GM12878 (cell line): ENCODE data around the gene ST6GALNAC3. TPM values are rescaled to one million over a fixed set of nuclear protein-coding genes. Genes with fewer than 3 reads are reported as not detected.
A peak's percentile ranks its signal among the peaks of the same experiment; 100 is the strongest.

Experiments used
- BCL11A ChIP-seq: IDR thresholded peaks from 2 replicates; pipeline ENCODE4 v1.6.1; 2011; ENCODE audit warnings: low read depth, low read length
- BHLHE40 ChIP-seq, 2 experiments: fragments of 450-650 bp in 1 of 2; IDR thresholded peaks; 2 replicates each; pipeline ENCODE4 v1.6.1; 2011 to 2017; ENCODE audit warnings: low read depth in 2 of 2, borderline replicate concordance in 1 of 2, improper control_type of control experiment in 1 of 2, low read length in 1 of 2, mild to moderate bottlenecking in 1 of 2
- CBX3 ChIP-seq: fragments of 200-600 bp; sonication (generic); IDR thresholded peaks from 2 replicates; pipeline ENCODE4 v1.6.1; 2016; ENCODE audit warnings: low read depth, borderline replicate concordance
- CHD4 ChIP-seq: fragments of 200-600 bp; sonication (generic); IDR thresholded peaks from 2 replicates; pipeline ENCODE4 v1.6.1; 2016; ENCODE audit warnings: mild to moderate bottlenecking
- CREM ChIP-seq: IDR thresholded peaks from 2 replicates; pipeline ENCODE4 v1.6.1; 2014; ENCODE audit warnings: antibody characterized with exemption, low read depth
- EP300 ChIP-seq, 2 experiments: fragments of 150-350 bp in 1 of 2; IDR thresholded peaks; 2 replicates each; pipeline ENCODE4 v1.6.1; 2011 to 2012; ENCODE audit warnings: low read depth in 2 of 2, low read length in 2 of 2, borderline replicate concordance in 1 of 2, improper control_type of control experiment in 1 of 2, inconsistent platforms in 1 of 2; ENCODE audit not compliant: control insufficient read depth in 1 of 2
- EZH2 ChIP-seq: IDR thresholded peaks from 2 replicates; pipeline ENCODE4 v1.6.1; 2012; ENCODE audit warnings: low read depth, mild to moderate bottlenecking, control low read depth, inconsistent platforms, low read length, borderline replicate concordance; ENCODE audit not compliant: control insufficient read depth
- HDGF ChIP-seq: fragments of 450-650 bp; IDR thresholded peaks from 2 replicates; pipeline ENCODE4 v1.6.1; 2016; ENCODE audit warnings: antibody characterized with exemption
- MTA2 ChIP-seq: fragments of 450-650 bp; IDR thresholded peaks from 2 replicates; pipeline ENCODE4 v1.6.1; 2016; ENCODE audit warnings: low read depth, mild to moderate bottlenecking, moderate library complexity
- MTA3 ChIP-seq: IDR thresholded peaks from 2 replicates; pipeline ENCODE4 v1.6.1; 2012; ENCODE audit warnings: low read length, inconsistent platforms, borderline replicate concordance
- MYC ChIP-seq: IDR thresholded peaks from 2 replicates; pipeline ENCODE4 v1.6.1; 2011; ENCODE audit warnings: mild to moderate bottlenecking, low read length, moderate library complexity, inconsistent platforms; ENCODE audit not compliant: insufficient read depth, insufficient replicate concordance, insufficient read length, severe bottlenecking
- RAD21 ChIP-seq: IDR thresholded peaks from 2 replicates; pipeline ENCODE4 v1.6.1; 2011; ENCODE audit warnings: mild to moderate bottlenecking, low read depth, low read length, moderate library complexity; ENCODE audit not compliant: insufficient read depth
- SMC3 ChIP-seq: IDR thresholded peaks from 2 replicates; pipeline ENCODE4 v1.6.1; 2011; ENCODE audit warnings: low read length, improper control_type of control experiment, borderline replicate concordance
- YBX1 ChIP-seq: fragments of 450-650 bp; IDR thresholded peaks from 2 replicates; pipeline ENCODE4 v1.6.1; 2016; ENCODE audit warnings: antibody characterized with exemption
- YY1 ChIP-seq: IDR thresholded peaks from 2 replicates; pipeline ENCODE4 v1.6.1; 2011; ENCODE audit warnings: low read depth, mild to moderate bottlenecking, low read length
- ZNF622 ChIP-seq: fragments of 450-650 bp; IDR thresholded peaks from 2 replicates; pipeline ENCODE4 v1.6.1; 2017; ENCODE audit warnings: mild to moderate bottlenecking, inconsistent platforms
- polyA plus RNA-seq, 11 experiments: library from polyadenylated mRNA; depleted of rRNA in 4 of 11; unstranded in 6 of 11; stranded (reverse) in 5 of 11; fragments of >200 nt; fragmentation: Nextera tagmentation in 4 of 11; fragmentation: Illumina TruSeq in 1 of 11; extraction: Ambion mirVana in 4 of 11; extraction: Trizol in 1 of 11; gene quantifications; 1 replicate in 1 of 11; 2 replicates in 10 of 11; pipeline versions ENCODE4 v1.2.1 to v1.2.3, GENCODE V29; 2011 to 2016; ENCODE audit warnings: inconsistent platforms in 2 of 11, missing spikeins in 2 of 11, low read depth in 1 of 11
- total RNA-seq, 4 experiments: library from RNA; depleted of rRNA in 3 of 4; stranded (reverse); fragments of >200 nt in 3 of 4; fragmentation: Illumina TruSeq in 1 of 4; extraction: Trizol in 1 of 4; gene quantifications; 2 replicates each; pipeline versions ENCODE4 v1.2.1 to v1.2.3, GENCODE V29; 2013 to 2021
- TF ChIP-seq, protein P1 (sequence below): fragments of 450-650 bp; formaldehyde crosslinking; IDR thresholded peaks from 2 replicates; pipeline ENCODE4 v1.4.0; 2020; ENCODE audit warnings: mild to moderate bottlenecking, moderate library complexity
- TF ChIP-seq, protein P2 (sequence below): fragments of 450-650 bp; IDR thresholded peaks from 2 replicates; pipeline ENCODE4 v1.6.1; 2017; ENCODE audit warnings: borderline replicate concordance
- TF ChIP-seq, protein P3 (sequence below): IDR thresholded peaks from 2 replicates; pipeline ENCODE4 v1.6.1; 2012; ENCODE audit warnings: low read depth, low read length, improper control_type of control experiment
- TF ChIP-seq, protein P4 (sequence below): fragments of 450-650 bp; IDR thresholded peaks from 2 replicates; pipeline ENCODE4 v1.6.1; 2017; ENCODE audit warnings: mild to moderate bottlenecking, moderate library complexity

Gene ST6GALNAC3
- total and polyA plus RNA-seq, 10 of the 15 experiments (the other 5 are each of a cell fraction or from before 2014, with no cell fraction given) = 0.04 to 0.68 (median 0.18) TPM; not detected in 3

DNA sequence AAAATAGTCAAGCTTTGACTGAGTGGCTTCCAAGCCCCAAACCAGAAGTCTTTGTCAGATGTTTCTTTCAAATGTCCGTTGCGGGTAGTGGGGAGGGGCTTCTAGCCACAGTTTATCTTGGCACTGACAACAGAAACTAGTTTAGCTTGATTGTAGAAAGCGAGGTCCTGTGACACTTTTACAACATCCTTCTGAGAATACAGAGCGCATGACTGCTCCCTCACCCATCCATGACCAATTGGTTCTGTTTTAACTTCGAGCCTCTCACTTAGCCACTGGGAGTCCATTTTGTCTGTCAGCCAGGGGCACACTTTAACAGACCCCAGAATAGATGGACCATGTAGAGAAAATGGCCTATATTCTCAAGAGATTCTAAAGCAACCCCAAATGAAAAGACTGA lies 593.5 kb downstream of the ST6GALNAC3 start (continued):
- TF ChIP-seq HDGF (no peak), MYC (no peak), YY1 (peak; percentile 72), CHD4 (no peak), MTA2 (peak; percentile 64; the same call in 1 of the 2 replicates), EP300 (IDR thresholded peaks at IDR 0.05; ENCODE audit: borderline replicate concordance in 1 of 2, control insufficient read depth in 1 of 2, low read depth in 2 of 2, low read length in 2 of 2) (peak; percentile 27 to 33; a peak in 2 of 4 replicates), RAD21 (no peak), BCL11A (peak; percentile 36; the same call in 1 of the 2 replicates), BHLHE40 (IDR thresholded peaks at IDR 0.05; ENCODE audit: borderline replicate concordance in 1 of 2, low read depth in 2 of 2, low read length in 1 of 2) (peak in 1 of 2 experiments; percentile 57; a peak in 1 of 4 replicates), YBX1 (no peak), SMC3 (no peak), CBX3 (no peak), ZNF622 (no peak), CREM (no peak), EZH2 (no peak), MTA3 (no peak)
- TF ChIP-seq, protein P1, sequence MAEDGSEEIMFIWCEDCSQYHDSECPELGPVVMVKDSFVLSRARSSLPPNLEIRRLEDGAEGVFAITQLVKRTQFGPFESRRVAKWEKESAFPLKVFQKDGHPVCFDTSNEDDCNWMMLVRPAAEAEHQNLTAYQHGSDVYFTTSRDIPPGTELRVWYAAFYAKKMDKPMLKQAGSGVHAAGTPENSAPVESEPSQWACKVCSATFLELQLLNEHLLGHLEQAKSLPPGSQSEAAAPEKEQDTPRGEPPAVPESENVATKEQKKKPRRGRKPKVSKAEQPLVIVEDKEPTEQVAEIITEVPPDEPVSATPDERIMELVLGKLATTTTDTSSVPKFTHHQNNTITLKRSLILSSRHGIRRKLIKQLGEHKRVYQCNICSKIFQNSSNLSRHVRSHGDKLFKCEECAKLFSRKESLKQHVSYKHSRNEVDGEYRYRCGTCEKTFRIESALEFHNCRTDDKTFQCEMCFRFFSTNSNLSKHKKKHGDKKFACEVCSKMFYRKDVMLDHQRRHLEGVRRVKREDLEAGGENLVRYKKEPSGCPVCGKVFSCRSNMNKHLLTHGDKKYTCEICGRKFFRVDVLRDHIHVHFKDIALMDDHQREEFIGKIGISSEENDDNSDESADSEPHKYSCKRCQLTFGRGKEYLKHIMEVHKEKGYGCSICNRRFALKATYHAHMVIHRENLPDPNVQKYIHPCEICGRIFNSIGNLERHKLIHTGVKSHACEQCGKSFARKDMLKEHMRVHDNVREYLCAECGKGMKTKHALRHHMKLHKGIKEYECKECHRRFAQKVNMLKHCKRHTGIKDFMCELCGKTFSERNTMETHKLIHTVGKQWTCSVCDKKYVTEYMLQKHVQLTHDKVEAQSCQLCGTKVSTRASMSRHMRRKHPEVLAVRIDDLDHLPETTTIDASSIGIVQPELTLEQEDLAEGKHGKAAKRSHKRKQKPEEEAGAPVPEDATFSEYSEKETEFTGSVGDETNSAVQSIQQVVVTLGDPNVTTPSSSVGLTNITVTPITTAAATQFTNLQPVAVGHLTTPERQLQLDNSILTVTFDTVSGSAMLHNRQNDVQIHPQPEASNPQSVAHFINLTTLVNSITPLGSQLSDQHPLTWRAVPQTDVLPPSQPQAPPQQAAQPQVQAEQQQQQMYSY (CRISPR knock-in tag) = no peak
- TF ChIP-seq, protein P2, sequence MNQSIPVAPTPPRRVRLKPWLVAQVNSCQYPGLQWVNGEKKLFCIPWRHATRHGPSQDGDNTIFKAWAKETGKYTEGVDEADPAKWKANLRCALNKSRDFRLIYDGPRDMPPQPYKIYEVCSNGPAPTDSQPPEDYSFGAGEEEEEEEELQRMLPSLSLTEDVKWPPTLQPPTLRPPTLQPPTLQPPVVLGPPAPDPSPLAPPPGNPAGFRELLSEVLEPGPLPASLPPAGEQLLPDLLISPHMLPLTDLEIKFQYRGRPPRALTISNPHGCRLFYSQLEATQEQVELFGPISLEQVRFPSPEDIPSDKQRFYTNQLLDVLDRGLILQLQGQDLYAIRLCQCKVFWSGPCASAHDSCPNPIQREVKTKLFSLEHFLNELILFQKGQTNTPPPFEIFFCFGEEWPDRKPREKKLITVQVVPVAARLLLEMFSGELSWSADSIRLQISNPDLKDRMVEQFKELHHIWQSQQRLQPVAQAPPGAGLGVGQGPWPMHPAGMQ = no peak
- TF ChIP-seq, protein P3, sequence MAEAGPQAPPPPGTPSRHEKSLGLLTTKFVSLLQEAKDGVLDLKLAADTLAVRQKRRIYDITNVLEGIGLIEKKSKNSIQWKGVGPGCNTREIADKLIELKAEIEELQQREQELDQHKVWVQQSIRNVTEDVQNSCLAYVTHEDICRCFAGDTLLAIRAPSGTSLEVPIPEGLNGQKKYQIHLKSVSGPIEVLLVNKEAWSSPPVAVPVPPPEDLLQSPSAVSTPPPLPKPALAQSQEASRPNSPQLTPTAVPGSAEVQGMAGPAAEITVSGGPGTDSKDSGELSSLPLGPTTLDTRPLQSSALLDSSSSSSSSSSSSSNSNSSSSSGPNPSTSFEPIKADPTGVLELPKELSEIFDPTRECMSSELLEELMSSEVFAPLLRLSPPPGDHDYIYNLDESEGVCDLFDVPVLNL = no peak
- TF ChIP-seq, protein P4, sequence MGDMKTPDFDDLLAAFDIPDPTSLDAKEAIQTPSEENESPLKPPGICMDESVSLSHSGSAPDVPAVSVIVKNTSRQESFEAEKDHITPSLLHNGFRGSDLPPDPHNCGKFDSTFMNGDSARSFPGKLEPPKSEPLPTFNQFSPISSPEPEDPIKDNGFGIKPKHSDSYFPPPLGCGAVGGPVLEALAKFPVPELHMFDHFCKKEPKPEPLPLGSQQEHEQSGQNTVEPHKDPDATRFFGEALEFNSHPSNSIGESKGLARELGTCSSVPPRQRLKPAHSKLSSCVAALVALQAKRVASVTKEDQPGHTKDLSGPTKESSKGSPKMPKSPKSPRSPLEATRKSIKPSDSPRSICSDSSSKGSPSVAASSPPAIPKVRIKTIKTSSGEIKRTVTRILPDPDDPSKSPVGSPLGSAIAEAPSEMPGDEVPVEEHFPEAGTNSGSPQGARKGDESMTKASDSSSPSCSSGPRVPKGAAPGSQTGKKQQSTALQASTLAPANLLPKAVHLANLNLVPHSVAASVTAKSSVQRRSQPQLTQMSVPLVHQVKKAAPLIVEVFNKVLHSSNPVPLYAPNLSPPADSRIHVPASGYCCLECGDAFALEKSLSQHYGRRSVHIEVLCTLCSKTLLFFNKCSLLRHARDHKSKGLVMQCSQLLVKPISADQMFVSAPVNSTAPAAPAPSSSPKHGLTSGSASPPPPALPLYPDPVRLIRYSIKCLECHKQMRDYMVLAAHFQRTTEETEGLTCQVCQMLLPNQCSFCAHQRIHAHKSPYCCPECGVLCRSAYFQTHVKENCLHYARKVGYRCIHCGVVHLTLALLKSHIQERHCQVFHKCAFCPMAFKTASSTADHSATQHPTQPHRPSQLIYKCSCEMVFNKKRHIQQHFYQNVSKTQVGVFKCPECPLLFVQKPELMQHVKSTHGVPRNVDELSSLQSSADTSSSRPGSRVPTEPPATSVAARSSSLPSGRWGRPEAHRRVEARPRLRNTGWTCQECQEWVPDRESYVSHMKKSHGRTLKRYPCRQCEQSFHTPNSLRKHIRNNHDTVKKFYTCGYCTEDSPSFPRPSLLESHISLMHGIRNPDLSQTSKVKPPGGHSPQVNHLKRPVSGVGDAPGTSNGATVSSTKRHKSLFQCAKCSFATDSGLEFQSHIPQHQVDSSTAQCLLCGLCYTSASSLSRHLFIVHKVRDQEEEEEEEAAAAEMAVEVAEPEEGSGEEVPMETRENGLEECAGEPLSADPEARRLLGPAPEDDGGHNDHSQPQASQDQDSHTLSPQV = peak; percentile 94
